Stimulated activated CD8-positive, alpha-beta memory T cell treated with anti-CD3 and anti-CD28 coated beads, Interleukin-15, amount 100 ng/mL, for 24 hours (primary cell): Measurements from ENCODE around the gene OGDHL.
"Not testable (repeated sequence)": the region's sequence is repeated elsewhere in the genome, so short reads cannot be mapped to it uniquely, and the experiment has no call there.

Source experiments
- DNase-seq: peaks from one replicate; pipeline ENCODE4 v3.0.0-alpha.2; 2020; ENCODE audit warnings: low read depth

Gene OGDHL

GRCh38 chr10:49756031-49756430 lies 6.1 kb downstream of the OGDHL start:
- no peak for DNase-seq

- not testable (repeated sequence) for DNase-seq
Observed at GRCh38 chr10:49754951-49755350, 7.2 kb downstream of the OGDHL start.

- no peak for DNase-seq
Observed at GRCh38 chr10:49752584-49752983, 9.5 kb downstream of the OGDHL start.

- no peak for DNase-seq
Observed at GRCh38 chr10:49751636-49752510, 10.2 kb downstream of the OGDHL start.

- no peak for DNase-seq
Observed at GRCh38 chr10:49751216-49751615, 10.9 kb downstream of the OGDHL start.

- DNase-seq = no peak
Observed at GRCh38 chr10:49750546-49750945, 11.6 kb downstream of the OGDHL start.

GRCh38 chr10:49749556-49750491 lies 12.3 kb downstream of the OGDHL start:
- DNase-seq = no peak

GRCh38 chr10:49749144-49749543 lies 13.0 kb downstream of the OGDHL start:
- DNase-seq = no peak

GRCh38 chr10:49748006-49748405 lies 14.1 kb downstream of the OGDHL start:
- DNase-seq = no peak

GRCh38 chr10:49747303-49747646 lies 14.8 kb downstream of the OGDHL start:
- DNase-seq = no peak

- no peak for DNase-seq
Observed at GRCh38 chr10:49746626-49747302, 15.4 kb downstream of the OGDHL start.

- DNase-seq = no peak
Observed at GRCh38 chr10:49745756-49746155, 16.4 kb downstream of the OGDHL start.

GRCh38 chr10:49744924-49745605 lies 17.1 kb downstream of the OGDHL start:
- DNase-seq = no peak

- no peak for DNase-seq
Observed at GRCh38 chr10:49744091-49744685, 17.9 kb downstream of the OGDHL start.

- DNase-seq = no peak
Observed at GRCh38 chr10:49743464-49744075, 18.6 kb downstream of the OGDHL start.

- DNase-seq = no peak
Observed at GRCh38 chr10:49742683-49743463, 19.2 kb downstream of the OGDHL start.

GRCh38 chr10:49741108-49741995 lies 20.8 kb downstream of the OGDHL start:
- no peak for DNase-seq

- no peak for DNase-seq
Observed at GRCh38 chr10:49740346-49741107, 21.6 kb downstream of the OGDHL start.
